NCI-H524 (cell line): ENCODE results near the gene CERS6.
"Not testable (repeated sequence)": the region's sequence is repeated elsewhere in the genome, so short reads cannot be mapped to it uniquely, and the experiment has no call there.

Experiments used
- DNase-seq, 2 experiments: peaks; one replicate each; lab custom pipeline; 2025; lab: John Stamatoyannopoulos, UW

Gene CERS6

DNA sequence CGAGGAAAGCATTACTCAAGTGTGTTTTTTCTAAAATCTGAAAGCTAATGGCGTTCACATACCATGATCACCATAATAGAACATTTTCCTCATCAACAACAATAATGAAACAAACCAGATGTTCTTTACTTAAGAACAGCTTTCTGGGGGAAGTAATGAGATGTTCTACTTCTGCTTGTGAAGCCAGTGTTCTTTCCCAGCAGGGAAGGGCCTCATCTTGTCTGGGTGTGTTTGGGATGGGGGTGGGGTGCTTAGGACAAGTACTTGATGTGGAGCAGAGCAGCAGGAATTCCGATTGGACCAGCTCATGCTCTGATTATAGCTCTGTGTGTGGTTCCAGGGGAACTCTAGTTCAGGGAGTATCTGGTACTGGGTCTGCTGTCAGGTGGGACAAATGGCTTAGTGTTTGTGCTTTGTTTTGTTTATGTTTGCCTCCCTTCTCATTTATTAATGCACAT is 183.4 kb downstream of the CERS6 start:
- DNase-seq, result no peak

DNA sequence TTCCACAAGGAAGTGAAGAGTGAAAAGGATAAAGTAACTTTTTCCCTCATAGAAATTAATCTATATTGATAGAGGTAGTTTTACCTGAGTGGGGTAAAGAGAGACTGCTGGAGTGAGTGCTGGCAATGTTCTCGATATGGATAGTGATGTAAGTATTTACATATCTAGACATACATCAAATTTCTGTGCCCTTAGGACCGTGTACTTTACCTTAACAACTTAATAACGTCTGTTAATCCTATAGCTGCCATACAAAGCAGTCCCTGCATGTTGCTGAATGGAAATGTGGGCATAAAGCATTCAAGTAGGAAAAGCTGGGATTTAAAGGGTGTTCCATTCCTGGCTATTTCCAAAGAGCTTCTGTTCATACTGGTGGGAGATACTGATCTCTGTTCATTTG is 184.0 kb downstream of the CERS6 start:
- DNase-seq, result no peak

GRCh38 chr2:168641636-168642035 is 185.6 kb downstream of the CERS6 start:
- no peak for DNase-seq

DNA sequence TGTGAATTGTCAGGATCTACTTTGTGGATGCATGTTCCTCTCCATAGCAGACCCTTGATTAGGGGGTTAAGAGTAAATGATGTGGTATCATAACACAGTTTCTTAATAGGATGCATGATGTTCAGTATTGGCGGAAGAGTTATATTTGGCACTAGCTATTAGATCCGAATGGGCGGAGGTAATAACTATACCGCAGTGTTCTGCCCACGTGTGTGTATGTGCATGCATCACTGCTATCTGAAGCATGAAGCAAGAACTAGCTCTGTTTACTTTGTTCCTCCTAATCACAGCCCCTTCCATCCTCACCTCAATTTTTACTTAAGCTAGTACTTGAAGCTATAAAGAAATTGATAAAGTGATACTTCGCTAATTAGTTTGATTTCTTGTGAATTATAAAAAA is 186.8 kb downstream of the CERS6 start:
- no peak for DNase-seq

- DNase-seq, result peak in 1 of 2 experiments; percentile 15
These were observed 187.9 kb downstream of the CERS6 start for GRCh38 chr2:168643979-168644378.

- no peak for DNase-seq
These were observed 189.7 kb downstream of the CERS6 start for GRCh38 chr2:168645696-168646338.

DNA sequence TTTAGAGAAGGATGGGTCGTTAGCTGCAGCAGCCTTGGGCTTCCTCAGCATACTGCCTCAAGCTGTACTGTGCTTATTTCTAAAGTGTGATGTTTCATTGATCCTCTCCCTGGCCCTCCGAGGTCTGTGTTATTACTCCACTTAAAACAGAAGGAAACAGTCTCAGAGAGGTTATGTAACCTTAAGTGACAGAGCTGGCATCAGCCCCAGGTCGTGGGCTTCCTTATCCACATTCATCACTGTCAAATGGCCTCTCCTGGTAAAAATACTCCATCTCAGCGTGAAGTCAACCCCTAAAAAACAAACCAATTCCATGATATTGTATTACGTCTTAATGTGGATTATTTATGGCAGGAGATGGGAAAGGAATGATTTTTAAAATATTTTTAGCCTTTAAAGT is 193.0 kb downstream of the CERS6 start:
- no peak for DNase-seq

- no peak for DNase-seq
These were observed 193.5 kb downstream of the CERS6 start for GRCh38 chr2:168649562-168649961.

GRCh38 chr2:168650139-168650538 is 194.1 kb downstream of the CERS6 start:
- DNase-seq, result no peak

GRCh38 chr2:168650781-168651180 is 194.7 kb downstream of the CERS6 start:
- no peak for DNase-seq

- DNase-seq, result no peak
These were observed 197.2 kb downstream of the CERS6 start for GRCh38 chr2:168652997-168653921.

- no peak for DNase-seq
These were observed 198.6 kb downstream of the CERS6 start for GRCh38 chr2:168654705-168655104.

- DNase-seq, result no peak
These were observed 199.1 kb downstream of the CERS6 start for GRCh38 chr2:168655207-168655606.

DNA sequence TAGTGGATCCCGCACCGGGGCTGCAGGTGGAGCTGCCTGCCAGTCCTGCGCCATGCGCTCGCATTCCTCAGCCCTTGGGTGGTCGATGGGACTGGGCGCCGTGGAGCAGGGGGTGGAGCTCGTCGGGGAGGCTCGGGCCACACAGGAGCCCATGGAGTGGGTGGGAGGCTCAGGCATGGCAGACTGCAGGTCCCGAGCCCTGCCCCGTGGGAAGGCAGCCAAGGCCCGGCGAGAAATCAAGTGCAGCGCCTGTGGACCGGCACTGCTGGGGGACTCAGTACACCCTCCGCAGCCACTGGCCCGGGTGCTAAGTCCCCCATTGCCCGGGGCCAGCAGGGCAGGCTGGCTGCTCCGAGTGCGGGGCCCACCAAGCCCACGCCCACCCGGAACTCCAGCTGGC is 201.3 kb downstream of the CERS6 start:
- DNase-seq, result not testable (repeated sequence)

DNA sequence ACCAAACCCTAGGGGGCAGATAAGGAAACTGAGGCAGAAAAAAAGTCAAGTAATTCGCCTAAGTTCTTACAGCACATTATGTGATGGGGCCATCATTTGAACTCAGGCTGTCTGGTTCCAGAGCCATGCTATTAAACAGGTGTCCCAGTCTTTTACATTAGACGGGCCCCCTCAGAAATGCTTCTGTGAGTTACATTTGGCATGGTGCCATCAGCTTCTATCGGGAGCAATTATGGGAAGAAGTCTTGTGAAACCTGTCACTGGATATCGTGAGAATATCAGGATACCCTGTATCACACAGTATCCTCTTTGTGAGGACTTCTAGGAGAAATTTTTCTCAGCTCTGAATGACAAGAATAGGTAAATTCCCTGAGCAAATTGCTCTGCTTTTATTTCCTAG is 202.6 kb downstream of the CERS6 start:
- DNase-seq, result peak in 1 of 2 experiments; percentile 10

DNA sequence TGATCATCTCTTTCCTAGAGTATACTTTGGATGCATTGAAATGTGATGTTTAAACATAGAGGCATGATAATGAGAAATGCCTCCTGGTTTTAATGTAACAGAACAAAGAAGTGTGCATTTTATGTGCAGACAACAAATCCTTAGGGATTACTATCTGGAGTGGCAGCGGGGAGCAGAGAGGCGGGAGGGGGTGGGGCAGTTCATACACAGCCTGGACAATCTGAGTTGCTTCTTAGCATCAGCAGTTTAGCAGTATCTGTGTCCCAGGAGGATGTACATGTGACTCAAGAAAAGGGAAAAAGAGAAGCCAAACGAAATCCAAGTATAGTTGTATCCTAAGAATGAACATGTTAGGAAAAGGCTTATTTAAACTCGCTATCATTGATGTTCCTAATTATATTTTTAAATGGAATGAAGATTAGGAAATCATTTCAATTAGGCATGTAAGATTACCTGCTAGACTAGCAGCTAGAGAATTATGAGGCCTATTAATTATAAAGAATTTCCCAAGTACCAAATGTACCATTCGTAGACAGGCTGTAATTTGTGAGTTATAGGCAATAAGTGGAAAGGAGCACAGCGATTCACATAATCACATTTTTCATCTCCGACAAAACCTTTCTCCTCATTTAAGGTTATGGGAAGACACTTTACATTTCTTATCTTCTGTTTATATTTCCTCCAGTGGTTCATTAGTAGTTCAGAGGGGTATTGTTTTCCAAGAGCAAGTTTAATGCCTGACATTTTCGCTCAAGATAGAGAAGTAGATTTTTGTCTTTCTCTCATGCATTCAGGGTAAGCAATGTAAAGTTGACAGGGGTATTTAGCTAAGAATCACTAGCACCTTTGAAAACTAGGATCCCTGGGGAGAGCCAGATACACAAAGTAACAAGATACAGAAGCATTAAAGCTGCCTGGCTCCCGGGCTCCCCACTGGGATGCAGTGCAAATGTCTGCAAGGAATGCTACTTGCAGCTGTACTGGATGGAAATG is 205.1 kb downstream of the CERS6 start:
- peak; percentile 60 to 74 for DNase-seq

DNA sequence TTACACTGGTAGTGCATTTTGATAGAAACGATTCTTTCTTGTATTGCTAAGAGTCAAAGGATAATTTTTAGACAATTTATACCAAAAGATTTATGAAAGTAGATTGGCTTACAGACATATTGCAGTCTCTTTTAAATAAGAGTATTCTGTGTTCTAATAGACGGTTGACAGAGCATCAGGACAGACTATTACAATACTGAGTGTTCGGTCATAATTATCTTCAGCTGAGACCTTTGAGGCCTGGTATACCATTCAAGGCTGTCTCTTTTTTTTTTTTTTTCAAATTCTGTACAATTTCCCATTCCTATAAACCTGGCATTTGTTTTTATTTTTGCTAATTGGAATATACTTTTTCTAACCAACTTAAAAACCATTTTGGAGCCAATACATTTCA is 205.8 kb downstream of the CERS6 start:
- DNase-seq, result no peak

- no peak for DNase-seq
These were observed 206.7 kb downstream of the CERS6 start for GRCh38 chr2:168662651-168663208.

GRCh38 chr2:168663993-168664392 is 207.9 kb downstream of the CERS6 start:
- peak in 1 of 2 experiments; percentile 51 for DNase-seq

DNA sequence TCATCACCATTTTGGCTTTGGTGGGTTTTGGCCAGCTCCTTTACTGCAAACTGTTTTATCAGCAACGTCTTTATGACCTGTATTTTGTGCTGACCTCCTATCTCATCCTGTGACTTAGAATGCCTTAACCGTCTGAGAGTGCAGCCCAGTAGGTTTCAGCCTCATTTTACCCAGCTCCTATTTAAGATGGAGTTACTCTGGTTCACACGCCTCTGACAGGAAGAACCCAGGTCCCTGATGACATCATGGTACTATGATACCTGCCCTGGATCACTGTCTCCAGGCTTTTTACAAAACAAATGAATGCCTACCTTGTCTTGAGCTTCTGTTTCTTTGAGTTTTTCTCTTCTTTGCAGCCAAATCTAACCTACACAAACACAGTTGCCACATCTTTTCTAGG is 208.6 kb downstream of the CERS6 start:
- not testable (repeated sequence) for DNase-seq

DNA sequence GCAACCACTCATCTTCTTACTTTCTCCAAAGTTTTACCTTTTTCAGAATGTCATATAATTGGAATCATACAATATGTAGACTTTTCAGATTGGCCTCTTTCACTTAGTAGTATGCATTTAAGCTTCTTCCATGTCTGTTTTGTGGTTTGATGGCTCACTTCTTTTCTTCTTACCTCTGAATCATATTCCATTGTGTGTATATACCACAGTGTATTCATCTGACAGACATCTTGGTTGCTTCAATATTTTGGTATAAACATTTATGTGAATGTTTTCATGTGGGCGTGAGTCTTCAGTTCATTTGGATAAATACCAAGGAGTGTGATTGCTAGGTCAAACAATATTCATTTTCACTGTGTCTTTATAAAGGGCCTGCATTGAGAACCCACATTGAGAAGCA is 210.3 kb downstream of the CERS6 start:
- no peak for DNase-seq

GRCh38 chr2:168667156-168667555 is 211.1 kb downstream of the CERS6 start:
- no peak for DNase-seq
